GM23248 (cell line): ENCODE data around the gene ACOX3.

Source experiments
- EZH2 ChIP-seq: fragments of 200-600 bp; sonication (generic); IDR thresholded peaks from 2 replicates; pipeline ENCODE4 v1.6.1; 2018; ENCODE audit warnings: antibody characterized with exemption, mild to moderate bottlenecking; ENCODE audit not compliant: insufficient read depth, poor library complexity, severe bottlenecking
- EZH2phosphoT487 ChIP-seq: fragments of 200-600 bp; sonication (generic); IDR thresholded peaks from 2 replicates; pipeline ENCODE4 v1.6.1; 2018; ENCODE audit warnings: antibody characterized with exemption, moderate library complexity, mild to moderate bottlenecking, low read depth; ENCODE audit not compliant: insufficient read depth

GRCh38 chr4:8393593-8394038, 46.9 kb downstream of the ACOX3 start:
- TF ChIP-seq EZH2phosphoT487 (no peak), EZH2 (no peak)
